LHCN-M2 (cell line): ENCODE results near the gene COL13A1. TPM values are rescaled to one million over a fixed set of nuclear protein-coding genes. Genes with fewer than 3 reads are reported as not detected.

Experiments
- DNase-seq: peaks from one replicate; pipeline ENCODE4 v3.0.0-alpha.2; 2012; ENCODE audit warnings: low read depth
- total RNA-seq: library from RNA; depleted of rRNA; stranded (reverse); fragments of >200 nt; gene quantifications from 2 replicates; pipeline ENCODE4 v1.2.3, GENCODE V29; 2014

The COL13A1 gene
- total RNA-seq, 1 experiment from 2014 or later, result 2.6 TPM

DNA sequence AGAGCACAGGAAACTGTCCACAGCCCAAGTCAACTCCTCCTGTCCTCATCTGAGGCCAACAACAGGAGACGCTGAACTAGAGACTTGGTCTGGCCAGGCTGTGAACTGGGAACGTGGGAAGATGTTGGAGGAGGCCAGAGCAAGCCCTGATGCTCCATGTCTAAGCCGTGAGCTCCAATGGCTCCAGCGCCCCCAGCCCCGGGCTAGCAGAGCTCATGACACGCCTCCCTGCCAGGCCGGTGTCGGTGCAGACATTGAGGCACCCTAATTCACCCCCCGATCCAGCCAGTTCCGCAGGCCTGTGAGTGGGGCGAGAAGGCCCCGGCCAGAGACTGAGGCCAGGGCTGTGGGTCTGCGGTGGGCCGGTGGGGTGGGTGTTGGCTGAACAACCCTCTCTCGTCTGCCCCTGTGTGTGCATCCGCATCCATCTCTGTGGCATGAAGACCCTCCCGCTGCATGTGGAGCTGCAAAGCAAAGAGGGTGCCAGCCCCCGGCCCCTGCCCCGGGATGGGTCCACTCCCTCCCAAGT lies 141.7 kb downstream of the COL13A1 start:
- DNase-seq, result no peak

DNA sequence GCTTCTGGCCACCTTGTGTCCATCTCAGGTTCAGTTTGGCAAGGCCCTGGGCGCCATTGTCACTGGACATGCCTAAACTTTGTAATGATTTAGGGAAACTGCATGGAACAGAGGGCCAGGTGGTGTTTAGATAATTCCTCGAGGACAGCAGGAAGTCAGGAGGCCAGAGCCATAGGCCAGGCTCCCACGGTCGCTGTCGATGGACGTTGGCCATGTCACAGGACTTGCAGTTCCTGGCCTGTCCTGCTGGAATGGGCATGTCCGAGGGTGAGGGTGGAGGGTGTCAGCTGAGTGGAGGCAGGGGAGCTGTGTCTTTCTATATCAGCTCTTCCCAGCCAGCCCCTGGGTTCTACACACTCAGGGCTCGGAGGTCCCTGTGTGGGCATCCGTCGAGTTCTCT lies 143.1 kb downstream of the COL13A1 start:
- no peak for DNase-seq

DNA sequence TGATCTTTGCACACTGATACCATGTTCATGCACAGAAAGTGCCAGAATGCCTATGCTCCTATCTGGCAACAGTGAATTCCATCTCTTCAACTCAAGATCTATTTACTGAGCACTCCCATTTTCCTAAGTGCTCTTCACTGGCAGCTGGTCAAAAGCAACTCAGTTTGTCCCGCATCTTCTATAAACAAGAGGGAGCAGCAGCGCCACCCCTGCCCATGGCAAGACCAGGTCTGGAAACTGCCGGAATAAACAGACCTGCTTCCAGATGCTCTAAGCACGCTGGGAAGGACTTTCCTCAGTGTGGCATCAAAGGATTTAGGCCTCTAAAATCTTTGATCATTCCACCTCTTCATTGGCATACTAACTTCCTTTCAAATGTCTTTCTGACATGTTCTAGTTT lies 146.6 kb downstream of the COL13A1 start:
- DNase-seq, result no peak

DNA sequence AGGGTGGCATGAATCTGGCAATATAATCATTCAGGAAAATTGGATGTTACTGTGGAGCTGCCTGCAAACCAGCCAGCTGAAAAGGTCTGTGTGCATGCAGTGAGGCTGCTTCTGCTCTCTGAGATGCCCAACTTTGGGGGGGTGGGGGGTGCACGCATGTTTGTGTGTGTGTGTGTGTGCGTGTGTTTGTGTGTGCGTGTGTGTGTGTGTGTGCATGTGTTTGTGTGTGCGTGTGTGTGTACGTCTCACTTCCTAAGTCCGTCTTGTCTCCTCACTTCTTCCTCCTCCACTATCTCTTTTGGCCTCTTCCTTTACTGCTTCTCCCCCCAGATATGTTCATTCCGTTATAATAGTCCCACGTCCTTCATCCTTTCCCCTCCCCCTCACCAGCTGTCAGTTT lies 148.1 kb downstream of the COL13A1 start:
- no peak for DNase-seq

DNA sequence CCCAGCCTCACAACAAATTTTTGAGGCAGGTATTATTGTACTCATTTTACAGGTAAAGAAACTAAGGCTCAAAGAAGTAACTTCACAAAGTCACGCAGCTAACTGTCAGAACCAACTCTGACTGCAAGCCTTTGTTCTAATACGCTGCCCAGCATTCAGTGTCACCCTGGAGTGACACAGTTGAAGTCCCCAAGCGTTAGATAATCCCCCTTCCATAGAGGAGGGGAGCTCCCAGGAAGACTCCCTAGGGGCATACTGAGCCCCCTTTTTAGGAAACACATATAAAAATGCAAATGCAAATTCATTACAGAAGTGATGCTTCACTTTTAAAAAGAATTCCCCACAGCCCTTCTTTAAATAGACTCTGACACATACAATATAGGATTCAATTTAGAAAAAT lies 150.0 kb downstream of the COL13A1 start:
- DNase-seq, result no peak

DNA sequence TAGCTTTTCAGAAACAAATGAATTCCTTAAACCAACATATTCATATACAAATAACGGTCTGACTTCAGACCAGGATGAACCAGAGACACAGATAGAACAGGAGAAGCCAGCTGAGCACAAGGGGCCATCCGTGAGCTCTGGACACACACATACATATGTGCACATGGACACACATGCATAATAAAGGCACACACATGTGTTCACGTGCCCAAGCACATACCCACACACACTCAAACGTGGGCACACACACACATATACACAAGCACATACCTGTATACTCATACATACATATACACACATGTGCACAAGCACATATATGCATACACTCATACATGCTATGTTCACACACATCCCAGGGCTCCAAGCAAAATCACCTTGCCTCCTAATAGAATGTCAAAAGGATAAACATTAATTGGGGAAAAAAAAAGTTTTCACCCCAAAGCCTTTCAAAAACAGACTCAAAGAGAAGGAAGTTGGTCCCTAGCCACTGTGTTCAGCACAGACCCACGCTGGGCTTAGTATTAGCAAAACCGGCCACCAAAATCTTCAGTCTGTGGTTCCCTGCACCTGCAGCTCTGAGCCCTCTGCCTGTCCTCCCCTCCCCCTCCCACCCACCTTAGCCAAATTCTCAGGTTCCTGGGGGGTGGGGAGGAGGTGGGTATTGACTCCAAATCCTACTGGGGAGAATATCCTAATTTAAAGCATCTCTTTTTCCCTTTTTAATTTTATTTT lies 150.5 kb downstream of the COL13A1 start:
- DNase-seq, result no peak

DNA sequence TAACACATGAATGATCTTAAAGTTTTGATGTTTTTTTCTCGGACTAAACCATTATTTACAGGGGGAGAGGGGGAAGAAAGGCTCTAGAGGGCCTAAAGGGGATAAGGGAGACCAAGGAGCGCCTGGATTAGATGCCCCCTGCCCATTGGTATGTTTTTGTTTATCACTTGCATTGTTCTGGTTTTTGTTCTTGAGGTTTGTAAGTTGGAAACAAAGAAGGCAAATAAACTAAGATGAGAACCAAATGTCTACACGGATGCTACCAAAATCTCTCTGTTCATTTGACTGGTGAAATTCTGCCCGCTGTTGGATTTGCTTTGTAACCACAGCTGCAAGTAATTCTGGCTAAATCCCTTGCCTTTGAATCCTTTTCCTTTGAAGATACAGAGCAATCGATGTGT lies 151.1 kb downstream of the COL13A1 start:
- DNase-seq, result no peak

DNA sequence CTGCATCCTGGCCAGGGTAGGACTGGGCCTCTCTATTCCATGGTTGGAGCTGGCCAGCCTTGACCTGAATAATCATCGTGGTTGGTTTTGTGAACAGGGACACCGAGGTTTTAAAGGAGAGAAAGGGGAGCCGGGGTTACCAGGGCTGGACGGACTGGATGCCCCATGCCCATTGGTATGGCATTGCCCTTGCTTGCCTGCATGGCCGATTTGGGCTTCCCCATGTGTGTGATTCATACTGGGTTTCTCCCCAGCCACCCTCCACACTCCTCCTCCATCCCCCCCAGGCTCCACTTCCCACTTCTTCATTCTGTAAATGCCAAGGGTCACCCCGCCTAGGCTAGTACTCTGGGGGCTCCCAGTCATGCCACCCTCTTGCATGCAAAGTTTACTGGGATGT lies 152.1 kb downstream of the COL13A1 start:
- DNase-seq, result no peak

DNA sequence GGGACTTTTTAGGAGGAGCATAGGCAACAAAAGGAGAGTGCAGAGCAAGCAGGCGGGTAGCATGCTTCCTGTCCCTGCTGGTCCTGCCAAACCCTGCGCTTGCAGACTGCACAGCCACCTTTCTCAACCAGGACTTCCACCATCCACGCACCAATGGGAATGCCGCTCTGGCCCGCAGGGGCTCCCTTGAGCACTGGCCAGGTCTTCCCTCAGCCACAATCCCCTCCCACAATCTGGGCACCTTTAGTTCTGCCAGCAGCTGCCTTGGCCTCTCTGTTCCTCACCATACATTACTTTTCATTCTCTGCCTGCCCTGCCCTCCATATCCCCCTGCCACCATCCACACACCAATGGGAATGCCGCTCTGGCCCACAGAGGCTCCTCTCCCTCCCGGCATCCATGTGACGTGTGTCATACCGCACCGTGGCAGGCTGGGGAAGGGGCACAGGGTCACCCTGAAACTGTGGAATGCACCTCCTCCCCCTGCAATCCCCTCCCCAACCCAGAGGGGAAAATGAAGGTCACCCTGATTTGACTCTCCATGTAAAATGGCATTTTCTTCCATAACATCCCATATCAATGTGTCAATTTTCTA lies 153.6 kb downstream of the COL13A1 start:
- DNase-seq, result no peak

DNA sequence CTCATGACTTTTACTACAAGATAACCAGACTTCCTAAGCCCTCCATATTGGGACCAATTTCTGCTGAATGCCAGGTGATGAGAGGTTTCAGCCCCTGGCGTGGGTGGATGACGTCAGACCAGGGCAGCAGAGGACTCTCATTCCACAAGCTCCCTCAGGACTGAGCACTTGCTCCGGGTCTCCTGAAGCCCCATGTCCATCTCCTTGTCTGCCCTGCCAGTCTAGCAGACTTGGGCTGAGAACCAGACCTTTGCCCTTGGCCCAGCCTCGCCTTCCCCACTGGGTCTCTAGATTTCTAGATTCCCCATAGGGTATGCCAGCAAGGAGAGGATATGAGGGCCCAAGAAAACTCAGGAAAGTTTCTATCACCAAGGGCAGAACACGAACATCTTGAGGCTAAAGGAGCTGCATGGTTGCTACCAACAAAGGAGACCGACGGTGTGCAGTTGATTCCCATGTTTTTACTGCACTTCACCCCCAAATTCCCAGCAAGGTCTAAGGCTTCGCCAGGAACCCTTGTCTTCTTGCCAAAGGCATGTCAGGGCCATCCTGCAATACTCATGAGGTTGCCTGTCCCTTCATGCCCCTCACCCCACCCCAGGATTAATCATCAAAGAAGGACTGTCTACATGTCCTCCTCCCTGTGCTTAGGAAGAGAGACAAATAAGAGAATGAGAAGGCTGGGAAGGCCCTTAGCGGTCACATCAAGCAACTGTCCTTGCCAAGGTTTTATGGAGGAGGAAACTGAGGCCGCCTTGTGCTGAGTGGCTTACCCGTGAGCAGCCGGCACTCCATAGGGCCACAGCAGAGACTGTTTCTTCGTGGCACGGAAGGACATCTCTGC lies 154.4 kb downstream of the COL13A1 start:
- no peak for DNase-seq

DNA sequence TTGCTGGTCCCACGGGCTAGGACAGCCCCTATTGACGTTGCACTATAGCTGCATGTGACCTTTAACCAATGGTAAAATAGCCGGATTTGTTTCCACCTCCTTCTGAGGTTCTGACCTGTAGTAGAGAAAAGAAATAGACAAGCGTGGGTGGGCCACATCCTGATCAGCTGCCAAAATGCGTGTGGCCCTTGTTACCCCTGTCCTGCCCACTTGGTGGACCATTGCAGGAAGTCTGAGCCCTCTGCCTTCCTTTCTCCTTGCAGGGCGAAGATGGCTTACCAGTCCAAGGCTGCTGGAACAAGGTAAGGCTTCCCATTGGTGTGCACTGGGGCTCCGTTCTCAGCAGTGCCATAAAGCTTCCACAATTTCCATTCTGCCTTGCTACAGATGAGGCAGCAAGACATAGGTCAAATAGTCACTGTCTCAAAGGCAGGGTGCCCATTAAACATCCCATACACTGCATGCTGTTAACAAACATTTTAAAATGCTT lies 155.1 kb downstream of the COL13A1 start:
- DNase-seq, result no peak

DNA sequence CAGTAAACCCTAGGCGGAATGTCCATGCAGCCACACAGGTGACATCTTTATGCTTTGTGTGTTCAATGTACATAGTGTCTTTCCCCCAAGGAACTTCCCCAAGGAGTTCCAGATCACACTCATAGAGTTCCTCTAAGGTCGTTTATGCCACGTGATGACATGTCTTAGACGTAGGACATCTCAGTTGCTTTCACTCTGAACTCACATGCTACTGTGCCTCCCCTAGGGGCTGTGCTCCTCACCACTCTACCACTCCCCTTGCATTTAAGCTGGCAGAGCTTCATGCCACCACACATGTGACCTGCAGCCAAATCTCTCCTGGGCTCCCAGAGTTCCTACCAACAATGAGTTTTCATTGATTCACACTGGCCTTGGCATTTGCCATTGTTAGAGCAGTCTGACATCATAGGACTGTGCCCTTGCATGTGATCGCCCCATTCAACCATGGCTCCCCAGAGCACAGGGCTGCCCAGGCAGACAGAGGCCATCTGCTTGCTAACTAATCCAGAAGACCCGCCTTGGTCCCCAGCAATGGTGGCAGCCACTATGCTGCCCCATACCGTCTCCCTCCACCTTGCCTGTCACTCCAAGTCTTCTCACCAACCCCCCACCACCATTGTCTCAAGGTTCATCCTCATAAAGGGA lies 155.7 kb downstream of the COL13A1 start:
- DNase-seq, result no peak

DNA sequence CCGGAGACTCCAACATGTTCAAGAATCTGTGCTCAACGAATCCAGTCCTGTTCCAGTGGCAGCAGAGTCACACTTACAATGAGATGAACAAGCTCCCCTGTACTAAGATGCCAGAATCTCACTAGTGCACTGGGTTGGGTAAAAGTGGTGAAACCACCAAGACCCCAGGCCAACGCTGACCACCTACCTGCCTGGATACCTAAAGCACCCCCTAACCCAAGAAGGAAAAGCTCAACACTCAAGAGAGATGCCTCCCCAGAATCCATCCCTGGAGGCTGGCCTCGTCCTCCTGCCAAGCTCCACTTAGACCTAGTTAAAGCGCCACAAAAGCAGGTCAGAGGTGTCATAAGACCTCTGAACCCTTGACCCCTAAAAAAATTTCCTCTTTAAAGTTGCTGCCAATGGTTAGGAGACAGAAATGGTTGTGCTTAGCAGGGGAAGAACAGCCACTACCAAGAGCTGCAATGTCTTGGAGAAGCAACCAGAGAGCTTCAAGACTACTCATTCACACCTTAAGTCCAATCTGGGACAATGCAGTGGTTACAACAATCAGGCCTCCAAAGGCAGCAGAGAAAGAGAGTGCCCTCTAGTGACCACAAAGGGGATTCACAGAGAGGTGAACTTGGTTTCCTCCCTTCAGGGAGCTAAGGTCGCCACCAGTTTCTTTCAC lies 156.3 kb downstream of the COL13A1 start:
- DNase-seq, result peak; percentile 45

DNA sequence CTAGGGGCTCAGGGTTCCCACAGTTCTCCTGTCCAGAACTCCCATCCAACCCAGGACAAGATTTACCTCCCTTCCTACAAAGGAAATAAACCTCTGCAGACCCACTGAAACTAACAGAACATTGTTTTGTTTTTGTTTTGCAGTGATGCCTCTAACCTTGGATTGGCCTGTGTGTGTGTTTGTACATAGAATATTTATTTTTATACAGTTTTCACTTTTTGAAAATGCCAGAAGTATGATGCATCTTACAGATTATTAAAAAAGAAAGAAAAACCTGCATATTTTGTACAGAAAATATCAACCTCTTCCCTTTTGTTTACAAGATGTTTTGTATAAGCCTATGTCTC lies 156.8 kb downstream of the COL13A1 start:
- DNase-seq, result no peak

DNA sequence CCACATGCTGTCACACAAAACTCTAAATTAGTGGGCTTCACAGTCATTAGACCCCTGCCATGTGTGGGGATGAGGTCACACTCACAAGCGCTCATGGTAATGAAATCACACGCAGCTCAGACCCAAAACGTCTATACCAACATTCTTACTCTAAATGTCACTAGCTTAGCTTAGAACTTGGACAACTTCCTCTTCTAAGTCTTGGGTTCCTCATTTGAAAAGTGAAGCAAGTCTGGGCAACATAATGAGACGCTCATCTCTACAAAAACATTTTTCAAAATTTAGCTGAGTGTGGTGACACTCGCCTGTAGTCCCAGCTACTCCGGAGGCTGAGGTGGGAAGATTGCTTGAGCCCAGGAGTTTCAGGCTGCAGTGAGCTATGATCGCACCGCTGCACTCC lies 158.2 kb downstream of the COL13A1 start:
- DNase-seq, result no peak

DNA sequence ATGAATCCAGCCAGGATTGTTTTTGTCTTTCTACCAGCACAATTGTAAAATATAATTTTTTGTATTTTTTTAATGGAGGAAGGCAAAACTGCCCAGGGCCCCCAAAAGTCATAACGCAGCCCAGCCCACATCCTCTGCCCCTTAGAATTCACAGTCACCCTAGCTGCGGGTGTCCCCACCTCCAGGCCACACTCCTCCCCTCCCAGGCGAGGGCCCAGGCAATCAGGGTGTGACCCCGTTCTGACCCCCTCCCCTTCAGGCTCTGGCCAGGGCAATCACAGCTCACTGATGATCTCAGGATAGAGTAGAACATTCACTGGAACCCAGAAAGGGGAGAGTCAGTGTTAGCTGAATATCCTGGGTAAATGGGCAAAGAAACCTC lies 158.9 kb downstream of the COL13A1 start:
- DNase-seq, result no peak

DNA sequence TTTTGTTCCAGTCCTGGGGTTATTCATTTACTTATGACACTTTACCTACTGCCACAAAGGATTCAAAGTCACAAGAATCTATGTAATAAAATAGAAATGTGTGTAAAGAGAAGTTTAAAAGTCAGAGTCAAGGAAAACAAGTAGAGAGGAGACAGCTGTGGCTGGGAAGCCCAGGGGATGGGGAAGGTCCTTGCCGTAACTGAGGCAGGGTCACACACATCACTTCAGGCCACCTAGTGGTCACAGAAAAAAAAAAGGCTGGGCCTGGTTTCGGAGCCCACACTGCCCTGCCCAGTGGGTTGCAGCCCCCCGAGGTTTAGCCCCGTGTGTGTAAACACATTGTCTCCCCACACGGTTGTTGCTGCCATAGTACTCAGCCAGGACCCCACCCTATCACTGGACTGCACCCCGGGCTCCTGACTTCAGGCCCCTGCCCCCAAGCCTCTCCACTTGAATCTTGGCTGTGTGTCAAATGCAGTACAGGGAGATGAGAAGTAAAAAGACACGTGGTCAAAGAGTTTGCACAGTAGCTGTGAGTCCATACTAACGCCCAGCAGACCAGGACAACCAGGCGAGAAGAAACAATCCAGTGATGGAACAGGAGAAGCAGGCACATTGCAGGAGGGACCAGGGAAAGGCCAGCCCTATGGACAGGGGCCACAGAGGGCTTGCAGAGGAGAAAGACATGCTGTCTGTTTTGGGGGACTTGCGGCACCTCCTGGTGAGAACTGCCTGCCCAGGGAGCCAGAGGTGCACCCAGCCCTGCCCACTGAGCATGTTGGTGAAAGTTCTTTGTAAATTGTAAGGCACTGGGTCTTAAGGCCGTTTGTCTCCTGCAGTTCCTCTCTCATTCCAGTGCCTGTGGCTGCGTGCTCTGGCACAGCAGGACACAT lies 159.5 kb downstream of the COL13A1 start:
- no peak for DNase-seq

DNA sequence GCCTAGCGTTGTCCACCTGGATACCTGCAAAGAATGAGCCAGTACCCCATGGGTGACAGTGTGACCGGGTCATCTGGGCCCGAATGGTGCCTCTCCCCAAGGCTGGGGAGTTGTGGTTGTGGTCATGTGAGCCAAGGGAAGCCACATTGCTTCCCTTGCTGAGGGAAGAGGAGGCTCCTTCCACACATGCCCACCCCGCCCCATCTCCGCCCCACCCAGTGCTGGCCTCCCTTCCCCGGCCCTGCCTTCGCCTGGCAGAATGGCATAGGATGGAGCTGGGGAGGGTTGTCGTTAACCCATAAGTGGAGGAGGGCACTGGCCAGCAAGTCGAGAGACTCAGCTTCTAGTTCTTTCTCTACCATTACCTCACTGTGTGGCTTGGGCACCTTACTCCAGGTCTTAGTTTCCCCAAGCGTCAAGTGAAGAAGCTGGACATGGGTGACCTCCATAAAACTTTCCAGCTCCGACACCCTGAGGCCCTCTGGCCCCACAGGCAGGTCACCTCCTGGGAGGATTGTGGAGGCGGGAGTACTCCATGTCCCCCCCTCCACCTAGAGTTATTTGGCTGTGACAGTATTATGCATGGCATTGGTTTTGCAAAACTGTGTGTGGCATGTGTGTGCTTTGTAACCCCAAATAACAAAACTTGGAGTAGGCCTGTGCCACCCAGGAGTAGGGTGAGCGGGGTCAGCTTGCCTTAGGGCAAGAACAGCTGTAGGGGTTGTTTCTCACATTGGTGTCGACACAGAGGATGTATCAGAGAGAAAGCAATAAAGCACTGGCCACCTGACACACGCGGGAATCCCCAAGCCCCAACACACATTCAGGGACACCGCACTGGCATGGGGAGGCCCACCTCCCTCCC lies 160.4 kb downstream of the COL13A1 start:
- no peak for DNase-seq

DNA sequence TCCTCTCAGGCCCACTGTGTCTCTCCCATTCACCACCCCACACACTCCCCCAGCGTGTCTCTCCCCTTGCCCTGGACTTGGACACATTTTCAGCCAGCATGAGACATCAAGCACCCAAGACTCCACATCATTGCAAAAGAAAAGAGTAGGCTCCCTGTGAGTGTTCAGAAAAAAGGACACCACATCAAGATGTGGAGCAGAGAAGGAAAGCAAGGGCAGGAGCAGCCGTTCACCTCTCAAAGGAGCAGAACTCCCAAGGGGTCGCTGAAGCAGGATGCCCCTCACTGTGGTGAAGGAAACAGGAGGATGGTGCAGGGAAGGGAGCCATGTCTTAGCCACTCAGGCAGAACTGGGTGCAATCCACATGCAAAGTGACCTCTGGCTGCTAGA lies 161.0 kb downstream of the COL13A1 start:
- no peak for DNase-seq
